Measurements from ENCODE around the gene PAAF1.

DNA sequence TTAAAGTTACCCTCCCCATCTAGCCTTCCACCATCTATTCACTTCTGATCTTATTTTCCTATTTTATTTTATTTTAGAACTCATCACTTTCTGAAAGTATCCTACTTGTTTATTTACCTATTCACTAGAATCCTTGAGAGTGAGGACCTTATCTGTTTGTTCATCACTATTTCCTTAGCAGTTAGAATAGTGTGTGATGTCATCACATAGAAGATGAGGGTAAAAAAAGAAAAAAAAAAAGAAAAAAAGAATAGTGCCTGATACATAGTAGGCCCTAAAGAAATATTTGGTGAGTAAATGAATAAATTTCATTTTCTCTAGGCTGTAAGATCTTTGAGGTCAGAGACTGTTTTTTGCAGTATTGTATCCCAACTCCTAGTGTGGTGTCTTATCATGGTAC, 36.7 kb downstream of the PAAF1 start:
- TF ChIP-seq, protein P1, sequence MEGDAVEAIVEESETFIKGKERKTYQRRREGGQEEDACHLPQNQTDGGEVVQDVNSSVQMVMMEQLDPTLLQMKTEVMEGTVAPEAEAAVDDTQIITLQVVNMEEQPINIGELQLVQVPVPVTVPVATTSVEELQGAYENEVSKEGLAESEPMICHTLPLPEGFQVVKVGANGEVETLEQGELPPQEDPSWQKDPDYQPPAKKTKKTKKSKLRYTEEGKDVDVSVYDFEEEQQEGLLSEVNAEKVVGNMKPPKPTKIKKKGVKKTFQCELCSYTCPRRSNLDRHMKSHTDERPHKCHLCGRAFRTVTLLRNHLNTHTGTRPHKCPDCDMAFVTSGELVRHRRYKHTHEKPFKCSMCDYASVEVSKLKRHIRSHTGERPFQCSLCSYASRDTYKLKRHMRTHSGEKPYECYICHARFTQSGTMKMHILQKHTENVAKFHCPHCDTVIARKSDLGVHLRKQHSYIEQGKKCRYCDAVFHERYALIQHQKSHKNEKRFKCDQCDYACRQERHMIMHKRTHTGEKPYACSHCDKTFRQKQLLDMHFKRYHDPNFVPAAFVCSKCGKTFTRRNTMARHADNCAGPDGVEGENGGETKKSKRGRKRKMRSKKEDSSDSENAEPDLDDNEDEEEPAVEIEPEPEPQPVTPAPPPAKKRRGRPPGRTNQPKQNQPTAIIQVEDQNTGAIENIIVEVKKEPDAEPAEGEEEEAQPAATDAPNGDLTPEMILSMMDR (IDR thresholded peaks at IDR 0.05) = no peak
- TF ChIP-seq POLR2AphosphoS5 (IDR thresholded peaks at IDR 0.05) (no peak), EP300 (IDR thresholded peaks at IDR 0.05) (no peak), POLR2A (IDR thresholded peaks at IDR 0.05) (no peak)

Data from sigmoid colon (tissue), 4 donors.